Sigmoid colon (tissue), 7 donors: ENCODE data around the gene DCAF11. TPM values are rescaled to one million over a fixed set of nuclear protein-coding genes. Genes with fewer than 3 reads are reported as not detected.
A peak's percentile ranks its signal among the peaks of the same experiment; 100 is the strongest.

Experiments used
- DNase-seq: peaks from one replicate; pipeline ENCODE4 v3.0.0-alpha.2; 2019
- H3K27ac ChIP-seq, 4 donors: fragments of 200-600 bp; sonication (generic); one replicate each; pipeline ENCODE4 v1.5.1; 2016 to 2019; ENCODE audit warnings: mild to moderate bottlenecking in 1 of 4
- H3K27me3 ChIP-seq, 3 donors: fragments of 200-600 bp; sonication (generic); one replicate each; pipeline ENCODE4 v1.5.1; 2019; ENCODE audit warnings: mild to moderate bottlenecking in 1 of 3
- H3K36me3 ChIP-seq, 4 donors: fragments of 200-600 bp; sonication (generic); one replicate each; pipeline ENCODE4 v1.5.1; 2016 to 2019
- H3K4me1 ChIP-seq, 4 donors: fragments of 200-600 bp; sonication (generic); one replicate each; pipeline ENCODE4 v1.5.1; 2017 to 2019
- H3K4me3 ChIP-seq, 4 donors: fragments of 200-600 bp; sonication (generic); one replicate each; pipeline ENCODE4 v1.5.1; 2017 to 2019; ENCODE audit warnings: mild to moderate bottlenecking in 2 of 4, moderate library complexity in 1 of 4
- H3K9me3 ChIP-seq, 4 donors: fragments of 200-600 bp in 3 of 4; sonication (generic) in 3 of 4; one replicate each; pipeline versions ENCODE4 v1.5.1 to v1.6.1; 2013 to 2019
- EP300 ChIP-seq, 4 donors: sonication (generic); formaldehyde crosslinking; IDR thresholded peaks; one replicate each; pipeline ENCODE4 v1.6.1; 2017; ENCODE audit warnings: antibody characterized with exemption in 4 of 4
- POLR2A ChIP-seq, 2 donors: fragments of 450-650 bp; IDR thresholded peaks; one replicate each; pipeline ENCODE4 v1.6.1; 2016; ENCODE audit warnings: antibody characterized with exemption in 2 of 2, mild to moderate bottlenecking in 2 of 2, moderate library complexity in 2 of 2
- POLR2AphosphoS5 ChIP-seq, 4 donors: sonication (generic); formaldehyde crosslinking; IDR thresholded peaks; one replicate each; pipeline ENCODE4 v1.6.1; 2017; ENCODE audit warnings: antibody characterized with exemption in 4 of 4
- WGBS, 2 donors: extraction: QIAGEN DNeasy Blood & Tissue Kit; methylation state at CpG; one replicate each; pipeline ENCODE4 v1.1.7; 2013; 5-methylcytosine and 5-hydroxymethylcytosine counted together
- intact Hi-C: fragments of 100-400 bp; cut with DNase I; formaldehyde crosslinking; loops from one replicate; pipeline ENCODE4 v1.15.1; 2023
- polyA plus RNA-seq, 3 donors: library from polyadenylated mRNA; stranded (reverse); fragments of 200-250 nt; gene quantifications; one replicate each; pipeline ENCODE4 v1.2.3, GENCODE V29; 2013
- total RNA-seq, 4 donors: library from RNA; depleted of rRNA; stranded (reverse); fragments of >200 nt; gene quantifications; one replicate each; pipeline ENCODE4 v1.1.0, GENCODE V29; 2016
- TF ChIP-seq, protein P1 (sequence below), 4 experiments: fragments of 450-650 bp in 3 of 4; fragments of 200-600 bp in 1 of 4; IDR thresholded peaks; one replicate each; pipeline ENCODE4 v1.5.1; 2016 to 2019; ENCODE audit warnings: antibody characterized with exemption in 4 of 4, mild to moderate bottlenecking in 3 of 4, moderate library complexity in 2 of 4
- donor health status: healthy with polysubstance abuse.
- donor health status: Bipolar disorder and iron deficiency.
- donor health status: healthy.

The DCAF11 gene
- total and polyA plus RNA-seq, 7 donors = 37.7 to 82.9 (median 70.9) TPM

- DNase-seq = peak; percentile 21
Observed at GRCh38 chr14:24116128-24116814, 1.7 kb downstream of the DCAF11 start.

GRCh38 chr14:24117179-24117578 is 2.6 kb downstream of the DCAF11 start:
- Histone ChIP-seq H3K9me3 (no peaks in the 10 kb centered on the region), H3K36me3 (peaks cover 13 to 53% (median 39%) of the 10 kb centered on the region in 4 donors), H3K4me1 (peaks cover 0 to 19% (median 18%) of the 10 kb centered on the region in 4 donors), H3K4me3 (no peak overlapping the region), H3K27ac (no peak overlapping the region), H3K27me3 (no peaks in the 10 kb centered on the region)
- WGBS, 2 donors = 88 to 97% methylated on average over 6 of the region's 6 CpGs
- no peak for DNase-seq
- intact Hi-C loops = loop anchor here (10.0 kb wide), 1 partner anchor 562 kb away; the partner anchor contains the start of genes THTPA and ZFHX2
- TF ChIP-seq POLR2AphosphoS5 (IDR thresholded peaks at IDR 0.05) = no peak
- no peak for TF ChIP-seq EP300 (IDR thresholded peaks at IDR 0.05)
- no peak for TF ChIP-seq POLR2A (IDR thresholded peaks at IDR 0.05)
- TF ChIP-seq, protein P1, sequence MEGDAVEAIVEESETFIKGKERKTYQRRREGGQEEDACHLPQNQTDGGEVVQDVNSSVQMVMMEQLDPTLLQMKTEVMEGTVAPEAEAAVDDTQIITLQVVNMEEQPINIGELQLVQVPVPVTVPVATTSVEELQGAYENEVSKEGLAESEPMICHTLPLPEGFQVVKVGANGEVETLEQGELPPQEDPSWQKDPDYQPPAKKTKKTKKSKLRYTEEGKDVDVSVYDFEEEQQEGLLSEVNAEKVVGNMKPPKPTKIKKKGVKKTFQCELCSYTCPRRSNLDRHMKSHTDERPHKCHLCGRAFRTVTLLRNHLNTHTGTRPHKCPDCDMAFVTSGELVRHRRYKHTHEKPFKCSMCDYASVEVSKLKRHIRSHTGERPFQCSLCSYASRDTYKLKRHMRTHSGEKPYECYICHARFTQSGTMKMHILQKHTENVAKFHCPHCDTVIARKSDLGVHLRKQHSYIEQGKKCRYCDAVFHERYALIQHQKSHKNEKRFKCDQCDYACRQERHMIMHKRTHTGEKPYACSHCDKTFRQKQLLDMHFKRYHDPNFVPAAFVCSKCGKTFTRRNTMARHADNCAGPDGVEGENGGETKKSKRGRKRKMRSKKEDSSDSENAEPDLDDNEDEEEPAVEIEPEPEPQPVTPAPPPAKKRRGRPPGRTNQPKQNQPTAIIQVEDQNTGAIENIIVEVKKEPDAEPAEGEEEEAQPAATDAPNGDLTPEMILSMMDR (IDR thresholded peaks at IDR 0.05) = no peak

More at GRCh38 chr14:24116128-24116814, 1.7 kb downstream of the DCAF11 start:
- intact Hi-C loops = loop anchor here (10.0 kb wide), 1 partner anchor 561 kb away; the partner anchor contains the start of genes THTPA and ZFHX2
- H3K4me1 ChIP-seq = peaks cover 0 to 19% (median 18%) of the 10 kb centered on the region in 4 donors
- TF ChIP-seq POLR2AphosphoS5 (IDR thresholded peaks at IDR 0.05) = no peak
- no peak for TF ChIP-seq POLR2A (IDR thresholded peaks at IDR 0.05)
- TF ChIP-seq, protein P1 (IDR thresholded peaks at IDR 0.05) = no peak
- TF ChIP-seq EP300 (IDR thresholded peaks at IDR 0.05) = no peak
- WGBS, 2 donors = 67 to 85% methylated on average over 6 of the region's 6 CpGs
- H3K9me3 ChIP-seq = no peaks in the 10 kb centered on the region
- H3K36me3 ChIP-seq = peaks cover 13 to 45% (median 33%) of the 10 kb centered on the region in 4 donors
- peak overlapping the region in 2 of 4 donors; percentile 67 to 85 for H3K4me3 ChIP-seq
- H3K27ac ChIP-seq = no peak overlapping the region
- H3K27me3 ChIP-seq = no peaks in the 10 kb centered on the region

DNA sequence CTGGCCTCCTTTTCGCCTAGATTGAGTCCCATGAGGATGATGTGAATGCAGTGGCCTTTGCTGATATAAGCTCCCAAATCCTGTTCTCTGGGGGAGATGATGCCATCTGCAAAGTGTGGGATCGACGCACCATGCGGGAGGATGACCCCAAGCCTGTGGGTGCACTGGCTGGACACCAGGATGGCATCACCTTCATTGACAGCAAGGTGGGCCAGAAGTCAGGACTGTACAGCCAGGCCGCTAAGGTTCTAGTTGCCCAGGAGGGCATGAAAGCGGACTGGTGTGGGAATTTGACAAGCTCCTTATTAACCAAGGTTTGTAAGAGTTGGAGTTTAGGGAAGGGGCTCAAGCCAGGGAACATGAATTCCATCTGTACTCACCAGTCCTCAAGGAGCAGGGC is 5.1 kb downstream of the DCAF11 start:
- H3K4me1 ChIP-seq = peaks cover 0 to 14% (median 12%) of the 10 kb centered on the region in 4 donors
- H3K36me3 ChIP-seq = peaks cover 24 to 77% (median 49%) of the 10 kb centered on the region in 4 donors
- no peak overlapping the region for H3K4me3 ChIP-seq
- no peaks in the 10 kb centered on the region for H3K27me3 ChIP-seq
- no peaks in the 10 kb centered on the region for H3K9me3 ChIP-seq
- 97% methylated on average over 6 of the region's 6 CpGs for WGBS, 2 donors
- TF ChIP-seq POLR2AphosphoS5 (IDR thresholded peaks at IDR 0.05) (no peak), POLR2A (IDR thresholded peaks at IDR 0.05) (no peak)
- H3K27ac ChIP-seq = no peak overlapping the region
- no peak for DNase-seq
- intact Hi-C loops = loop anchor here (10.0 kb wide), 1 partner anchor 565 kb away; the partner anchor contains the start of genes THTPA and ZFHX2

DNA sequence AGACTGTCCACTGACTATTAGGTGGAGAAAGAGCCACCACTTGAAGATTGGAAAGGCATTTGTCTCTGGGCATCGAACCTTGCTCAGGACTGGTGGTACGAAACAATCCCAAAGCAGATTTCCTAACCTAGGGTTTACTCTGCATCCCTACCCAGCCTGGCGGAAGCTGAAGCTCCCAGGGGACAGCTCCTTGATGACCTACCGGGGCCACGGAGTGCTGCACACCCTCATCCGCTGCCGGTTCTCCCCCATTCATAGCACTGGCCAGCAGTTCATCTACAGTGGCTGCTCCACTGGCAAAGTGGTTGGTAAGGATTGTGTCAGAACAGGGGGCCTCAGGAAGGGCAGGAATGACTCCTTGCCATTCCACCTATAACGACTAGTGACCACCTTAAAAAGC is 6.6 kb downstream of the DCAF11 start:
- Histone ChIP-seq H3K9me3 (no peaks in the 10 kb centered on the region), H3K4me1 (peaks cover 0 to 7% (median 2%) of the 10 kb centered on the region in 4 donors), H3K27ac (no peak overlapping the region), H3K27me3 (no peaks in the 10 kb centered on the region), H3K36me3 (peaks cover 24 to 77% (median 49%) of the 10 kb centered on the region in 4 donors), H3K4me3 (no peak overlapping the region)
- no peak for DNase-seq
- intact Hi-C loops = no loop called here
- WGBS, 2 donors = 96 to 97% methylated on average over 8 of the region's 8 CpGs
- TF ChIP-seq POLR2AphosphoS5 (IDR thresholded peaks at IDR 0.05) (no peak), POLR2A (IDR thresholded peaks at IDR 0.05) (no peak), EP300 (IDR thresholded peaks at IDR 0.05) (no peak)
- TF ChIP-seq, protein P1 (IDR thresholded peaks at IDR 0.05) = no peak

GRCh38 chr14:24122416-24122815 is 7.8 kb downstream of the DCAF11 start:
- TF ChIP-seq POLR2AphosphoS5 (IDR thresholded peaks at IDR 0.05) (no peak), POLR2A (IDR thresholded peaks at IDR 0.05) (no peak), EP300 (IDR thresholded peaks at IDR 0.05) (no peak)
- TF ChIP-seq, protein P1 (IDR thresholded peaks at IDR 0.05) = no peak
- Histone ChIP-seq H3K27me3 (no peaks in the 10 kb centered on the region), H3K27ac (no peak overlapping the region), H3K36me3 (peaks cover 24 to 71% (median 47%) of the 10 kb centered on the region in 4 donors), H3K9me3 (no peaks in the 10 kb centered on the region), H3K4me3 (no peak overlapping the region), H3K4me1 (no peaks in the 10 kb centered on the region)
- WGBS, 2 donors = 93 to 99% methylated on average over 4 of the region's 4 CpGs
- intact Hi-C loops = no loop called here
- no peak for DNase-seq
